ENCODE measurements around the gene SLC25A31.

GRCh38 chr4:127741247-127741646 is 11.0 kb downstream of the SLC25A31 start:
- TF ChIP-seq CTCF (conservative IDR thresholded peaks at IDR 0.05) (no peak), EZH2 (IDR thresholded peaks at IDR 0.05; ENCODE audit: low read depth) (no peak)
